Calu3 (cell line): ENCODE data around the gene VSIG10. TPM values are rescaled to one million over a fixed set of nuclear protein-coding genes. Genes with fewer than 3 reads are reported as not detected.

Source experiments
- BruUV-seq: library from RNA; stranded (reverse); fragments of 400-500 nt; replicated peaks from 2 replicates; lab custom pipeline; 2021; lab: Mats Ljungman, UMichigan
- CTCF ChIA-PET: fragments of 300-600 bp; sonication (Branson Sonifier 250); formaldehyde crosslinking; loops from one replicate; lab custom pipeline; 2022; ENCODE audit warnings: antibody characterized with exemption; lab: Charles Lee
- DNase-seq: peaks from one replicate; pipeline ENCODE4 v3.0.0; 2022
- H3K27ac Mint-ChIP-seq: one replicate; pipeline ENCODE4 v1.8.0; 2022; ENCODE audit warnings: mixed read lengths; ENCODE audit not compliant: unreplicated experiment
- H3K27me3 Mint-ChIP-seq: one replicate; pipeline ENCODE4 v1.8.0; 2022; ENCODE audit warnings: mixed read lengths; ENCODE audit not compliant: unreplicated experiment
- H3K36me3 Mint-ChIP-seq: one replicate; pipeline ENCODE4 v1.8.0; 2022; ENCODE audit warnings: mild to moderate bottlenecking, moderate library complexity, mixed read lengths; ENCODE audit not compliant: insufficient read depth, unreplicated experiment
- H3K4me1 Mint-ChIP-seq: one replicate; pipeline ENCODE4 v1.8.0; 2022; ENCODE audit warnings: mild to moderate bottlenecking, low read depth, mixed read lengths; ENCODE audit not compliant: unreplicated experiment
- H3K4me3 Mint-ChIP-seq: one replicate; pipeline ENCODE4 v1.8.0; 2022; ENCODE audit warnings: mild to moderate bottlenecking, low read depth, moderate library complexity, mixed read lengths; ENCODE audit not compliant: unreplicated experiment
- H3K9me3 Mint-ChIP-seq: one replicate; pipeline ENCODE4 v1.8.0; 2022; ENCODE audit warnings: low read depth, mixed read lengths; ENCODE audit not compliant: unreplicated experiment
- CTCF ChIP-seq: fragments of 200-600 bp; IDR thresholded peaks from one replicate; pipeline ENCODE4 v1.8.0; 2022; ENCODE audit warnings: antibody characterized with exemption; ENCODE audit not compliant: unreplicated experiment
- intact Hi-C: fragments of 100-400 bp; cut with micrococcal nuclease; formaldehyde crosslinking; loops from one replicate; pipeline ENCODE4 v1.10.0; 2022; ENCODE audit not compliant: unreplicated experiment
- total RNA-seq: library from RNA; stranded (reverse); gene quantifications from 2 replicates; pipeline ENCODE4 v1.2.3, GENCODE V29; 2022

The VSIG10 gene
- total RNA-seq, 1 experiment from 2014 or later: 53.6 TPM

GRCh38 chr12:118035190-118036041 is 68.4 kb downstream of the VSIG10 start:
- CTCF ChIA-PET: interaction anchor here (0.6 to 2.8 kb wide), 4 partner anchors 8 to 179 kb away, joined by 3 to 12 read pairs (median 4); no protein-coding TSS in a partner anchor
- H3K4me3 Mint-ChIP-seq: no peak overlapping the region
- peak; percentile 39 for DNase-seq
- no peaks in the 10 kb centered on the region for H3K27me3 Mint-ChIP-seq
- no peaks in the 10 kb centered on the region for H3K9me3 Mint-ChIP-seq
- TF ChIP-seq CTCF: no peak
- no TSS peak for BruUV-seq
- H3K4me1 Mint-ChIP-seq: no peaks in the 10 kb centered on the region
- peak overlapping the region; percentile 63 for H3K27ac Mint-ChIP-seq
- intact Hi-C loops: no loop called here
- H3K36me3 Mint-ChIP-seq: peaks cover 74% of the 10 kb centered on the region

- no TSS peak for BruUV-seq
- Mint-ChIP-seq H3K27ac (peak overlapping the region; percentile 63), H3K27me3 (no peaks in the 10 kb centered on the region), H3K4me3 (no peak overlapping the region), H3K4me1 (no peaks in the 10 kb centered on the region), H3K36me3 (peaks cover 67% of the 10 kb centered on the region), H3K9me3 (no peaks in the 10 kb centered on the region)
- DNase-seq: peak; percentile 44
- TF ChIP-seq CTCF: peak; percentile 9
- intact Hi-C loops: loop anchor here (1.0 kb wide), 1 partner anchor 159 kb away; no protein-coding TSS in a partner anchor
- CTCF ChIA-PET: interaction anchor here (0.7 to 2.8 kb wide), 4 partner anchors 9 to 178 kb away, joined by 3 to 12 read pairs (median 6); partner anchors contain the start of gene RFC5
These were observed 69.2 kb downstream of the VSIG10 start for GRCh38 chr12:118034429-118035189.

GRCh38 chr12:118033902-118034301 is 69.9 kb downstream of the VSIG10 start:
- Mint-ChIP-seq H3K4me3 (no peak overlapping the region), H3K27me3 (no peaks in the 10 kb centered on the region), H3K36me3 (peaks cover 62% of the 10 kb centered on the region), H3K4me1 (no peaks in the 10 kb centered on the region), H3K27ac (peak overlapping the region; percentile 63), H3K9me3 (no peaks in the 10 kb centered on the region)
- CTCF ChIA-PET: interaction anchor here (2.8 kb wide), 1 partner anchor 159 kb away, joined by 12 read pairs; no protein-coding TSS in a partner anchor
- BruUV-seq: no TSS peak
- no peak for TF ChIP-seq CTCF
- intact Hi-C loops: loop anchor here (1.0 kb wide), 1 partner anchor 159 kb away; no protein-coding TSS in a partner anchor
- no peak for DNase-seq

- CTCF ChIA-PET: no interaction called here
- Mint-ChIP-seq H3K4me1 (no peaks in the 10 kb centered on the region), H3K27me3 (no peaks in the 10 kb centered on the region), H3K4me3 (no peak overlapping the region), H3K36me3 (peaks cover 60% of the 10 kb centered on the region), H3K9me3 (no peaks in the 10 kb centered on the region), H3K27ac (no peak overlapping the region)
- no peak for TF ChIP-seq CTCF
- intact Hi-C loops: no loop called here
- BruUV-seq: TSS peak; percentile 65
- no peak for DNase-seq
These were observed 70.5 kb downstream of the VSIG10 start for GRCh38 chr12:118033323-118033722.
